ENCODE measurements around the gene VRTN. TPM values are rescaled to one million over a fixed set of nuclear protein-coding genes. Genes with fewer than 3 reads are reported as not detected.
"Not testable (repeated sequence)": the region's sequence is repeated elsewhere in the genome, so short reads cannot be mapped to it uniquely, and the experiment has no call there.

Gene VRTN, protein sequence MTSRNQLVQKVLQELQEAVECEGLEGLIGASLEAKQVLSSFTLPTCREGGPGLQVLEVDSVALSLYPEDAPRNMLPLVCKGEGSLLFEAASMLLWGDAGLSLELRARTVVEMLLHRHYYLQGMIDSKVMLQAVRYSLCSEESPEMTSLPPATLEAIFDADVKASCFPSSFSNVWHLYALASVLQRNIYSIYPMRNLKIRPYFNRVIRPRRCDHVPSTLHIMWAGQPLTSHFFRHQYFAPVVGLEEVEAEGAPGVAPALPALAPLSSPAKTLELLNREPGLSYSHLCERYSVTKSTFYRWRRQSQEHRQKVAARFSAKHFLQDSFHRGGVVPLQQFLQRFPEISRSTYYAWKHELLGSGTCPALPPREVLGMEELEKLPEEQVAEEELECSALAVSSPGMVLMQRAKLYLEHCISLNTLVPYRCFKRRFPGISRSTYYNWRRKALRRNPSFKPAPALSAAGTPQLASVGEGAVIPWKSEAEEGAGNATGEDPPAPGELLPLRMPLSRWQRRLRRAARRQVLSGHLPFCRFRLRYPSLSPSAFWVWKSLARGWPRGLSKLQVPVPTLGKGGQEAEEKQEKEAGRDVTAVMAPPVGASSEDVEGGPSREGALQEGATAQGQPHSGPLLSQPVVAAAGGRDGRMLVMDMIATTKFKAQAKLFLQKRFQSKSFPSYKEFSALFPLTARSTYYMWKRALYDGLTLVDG
- not detected in 2 replicates for total RNA-seq (2014; rRNA removed; shearing (Covaris generic))

DNA sequence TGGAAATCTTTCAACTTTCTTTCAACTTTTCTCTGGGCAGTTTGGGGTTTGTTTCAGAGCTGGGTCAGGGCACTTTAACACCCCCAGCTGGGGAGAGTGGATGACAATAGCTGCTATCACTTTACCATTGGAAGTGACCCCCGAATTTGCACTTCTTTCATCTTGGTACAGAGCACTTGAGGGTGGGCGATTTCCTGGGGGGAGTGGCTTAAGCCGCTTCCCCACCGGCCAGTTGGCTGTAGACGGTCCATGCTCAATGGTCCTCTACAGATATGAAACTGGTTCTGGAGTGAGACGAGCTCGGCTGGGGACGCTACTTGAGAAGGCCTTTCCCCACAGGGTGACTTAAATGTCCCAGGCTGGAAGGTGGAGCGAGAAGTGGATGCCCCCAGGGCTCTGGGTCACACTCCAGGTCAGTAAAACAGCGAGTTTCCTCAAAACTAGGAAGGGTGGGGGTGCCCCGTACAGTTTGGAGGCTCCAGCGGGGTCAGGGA, at the start of gene VRTN:
Gene VRTN (plus strand): TSS at position 231 of the 494 bp plus-strand sequence. CDS start 8,313 bp downstream, outside the sequence.
- DNase-seq (ENCODE audit: low spot score), result no peak

DNA sequence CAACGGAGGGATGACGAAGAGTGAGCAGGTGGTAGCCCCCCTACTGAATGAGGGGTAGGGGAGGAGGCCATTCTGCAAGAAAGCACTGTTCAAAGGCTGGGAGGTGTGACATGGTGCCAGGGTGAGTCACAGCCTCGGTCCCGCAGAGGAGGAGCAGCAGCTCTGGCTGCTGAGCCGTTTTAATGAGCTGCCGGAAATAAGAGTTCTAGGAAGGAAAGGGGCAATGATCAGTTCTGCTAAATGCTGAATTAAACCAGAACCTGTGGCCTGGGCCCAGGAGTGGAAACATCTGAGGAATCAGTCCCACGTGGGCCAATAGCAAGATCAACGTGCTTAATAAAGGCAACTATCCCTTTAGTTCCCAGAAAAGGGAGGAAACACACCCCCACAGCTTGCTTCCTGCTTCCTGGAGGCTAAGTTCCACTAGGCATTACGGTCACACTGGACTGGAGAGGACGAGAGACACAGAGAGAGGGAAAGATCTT, 49.2 kb upstream of the VRTN start:
- no peak for DNase-seq (ENCODE audit: low spot score)

DNA sequence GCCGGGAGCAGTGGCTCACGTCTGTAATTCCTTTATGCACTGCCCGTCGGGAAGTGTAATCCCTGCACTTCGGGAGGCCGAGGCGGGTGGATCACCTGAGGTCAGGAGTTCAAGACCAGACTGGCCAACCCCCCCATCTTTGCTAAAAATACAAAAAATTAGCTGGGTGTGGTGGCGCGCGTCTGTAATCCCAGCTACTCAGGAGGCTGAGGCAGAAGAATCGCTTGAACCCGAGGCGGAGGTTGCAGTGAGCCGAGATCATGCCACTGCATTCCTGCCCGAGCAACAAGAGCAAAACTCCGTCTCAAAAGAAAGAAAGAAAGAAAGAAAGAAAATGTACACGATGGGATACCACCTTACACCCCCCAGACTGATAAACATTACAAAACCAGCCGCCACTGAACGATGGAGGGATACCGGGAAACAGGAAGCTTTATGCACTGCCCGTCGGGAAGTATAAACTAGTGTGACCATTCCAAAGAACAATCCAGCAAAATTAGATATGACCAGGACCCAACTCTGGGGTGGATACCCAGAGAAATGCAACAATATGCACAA, 46.6 kb upstream of the VRTN start:
- no peak for DNase-seq (ENCODE audit: low spot score)

DNA sequence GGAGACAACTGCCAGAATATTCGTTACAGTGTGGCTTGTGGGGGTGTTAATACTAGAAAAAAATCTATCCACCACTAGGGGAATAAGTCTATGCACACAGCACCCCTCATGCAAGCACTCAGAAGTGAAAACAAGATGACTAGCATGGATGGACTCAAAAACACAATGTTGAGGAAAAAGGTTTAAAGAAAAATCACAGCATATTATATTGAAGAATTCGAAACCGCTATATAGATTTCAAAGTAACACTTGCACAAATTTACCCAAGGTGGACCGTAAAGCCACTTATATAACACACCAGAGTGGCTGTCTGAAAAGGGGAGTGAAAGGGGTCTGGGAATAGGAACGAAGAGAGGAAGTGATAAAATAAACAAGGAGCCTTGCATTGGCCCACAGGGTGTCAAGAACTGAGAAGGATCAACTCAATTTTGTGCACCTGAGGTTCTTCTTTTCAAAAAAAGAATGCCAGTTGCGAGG, 46.1 kb upstream of the VRTN start:
- DNase-seq (ENCODE audit: low spot score), result peak; percentile 4

DNA sequence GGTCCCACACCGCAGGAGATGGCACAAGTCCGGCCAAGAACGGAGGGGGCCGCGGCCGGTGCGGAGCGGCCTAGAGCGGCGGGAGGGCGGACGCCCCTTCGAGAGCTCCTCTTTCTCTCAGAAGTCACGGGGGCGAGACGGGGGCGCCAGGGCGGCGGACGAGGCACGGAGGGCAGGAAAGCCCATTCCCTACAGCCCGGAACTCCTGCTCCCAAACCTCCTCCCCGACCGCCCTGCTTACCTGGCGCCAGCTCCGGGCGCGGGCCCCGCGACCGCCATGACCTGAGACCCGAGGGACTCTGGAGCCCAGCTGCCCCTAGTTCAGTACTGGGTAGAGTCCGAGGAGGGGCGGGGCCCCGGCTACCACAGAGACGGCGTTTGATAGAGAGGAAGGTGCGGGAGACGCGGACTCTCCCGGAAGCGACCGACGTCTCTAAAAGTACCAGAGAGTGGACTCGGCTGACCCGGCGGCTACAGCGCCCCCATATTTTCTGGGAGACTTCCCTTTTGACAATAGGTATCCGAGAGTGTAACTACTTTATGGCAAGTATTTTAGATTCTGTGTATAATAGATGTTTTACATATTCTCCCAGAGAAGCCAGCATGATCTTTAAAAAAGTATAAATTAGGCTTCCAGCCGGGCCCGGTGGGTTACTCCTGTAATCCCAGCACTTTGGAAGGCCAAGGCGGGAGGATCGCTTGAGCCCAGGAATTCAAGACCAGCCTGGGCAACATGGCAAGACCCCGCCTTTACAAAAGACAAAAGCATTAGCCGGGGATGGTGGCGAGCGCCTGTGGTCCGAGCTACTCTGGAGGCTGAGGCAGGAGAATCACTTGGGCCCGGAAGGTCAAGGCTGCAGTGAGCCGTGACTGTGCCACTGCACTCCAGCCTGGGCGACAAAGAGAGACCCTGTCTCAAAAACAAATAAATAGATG, 45.4 kb upstream of the VRTN start, which contains the start of gene ABCD4:
Gene ABCD4 (minus strand): TSS at position 301 of the 936 bp plus-strand sequence. CDS start 22 bp downstream, at position 279.
- DNase-seq (ENCODE audit: low spot score), result peak; percentile 88

DNA sequence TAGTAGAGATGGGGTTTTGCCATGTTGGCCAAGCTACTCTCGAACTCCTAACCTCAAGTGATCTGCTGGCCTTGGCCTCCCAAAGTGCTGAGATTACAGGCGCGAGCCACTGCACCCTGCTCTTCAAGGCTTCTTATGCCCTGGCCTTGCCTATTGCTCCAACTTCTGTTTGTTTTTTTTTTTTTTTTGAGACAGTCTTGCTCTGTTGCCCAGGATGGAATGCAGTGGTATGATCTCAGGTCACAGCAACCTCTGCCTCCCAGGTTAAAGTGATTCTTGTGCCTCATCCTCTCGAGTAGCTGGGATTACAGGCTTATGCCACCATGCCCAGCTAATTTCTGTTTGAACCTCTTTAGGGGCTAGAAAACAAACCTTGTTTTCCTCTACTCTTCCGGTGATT, 39.6 kb upstream of the VRTN start:
- DNase-seq (ENCODE audit: low spot score), result no peak

DNA sequence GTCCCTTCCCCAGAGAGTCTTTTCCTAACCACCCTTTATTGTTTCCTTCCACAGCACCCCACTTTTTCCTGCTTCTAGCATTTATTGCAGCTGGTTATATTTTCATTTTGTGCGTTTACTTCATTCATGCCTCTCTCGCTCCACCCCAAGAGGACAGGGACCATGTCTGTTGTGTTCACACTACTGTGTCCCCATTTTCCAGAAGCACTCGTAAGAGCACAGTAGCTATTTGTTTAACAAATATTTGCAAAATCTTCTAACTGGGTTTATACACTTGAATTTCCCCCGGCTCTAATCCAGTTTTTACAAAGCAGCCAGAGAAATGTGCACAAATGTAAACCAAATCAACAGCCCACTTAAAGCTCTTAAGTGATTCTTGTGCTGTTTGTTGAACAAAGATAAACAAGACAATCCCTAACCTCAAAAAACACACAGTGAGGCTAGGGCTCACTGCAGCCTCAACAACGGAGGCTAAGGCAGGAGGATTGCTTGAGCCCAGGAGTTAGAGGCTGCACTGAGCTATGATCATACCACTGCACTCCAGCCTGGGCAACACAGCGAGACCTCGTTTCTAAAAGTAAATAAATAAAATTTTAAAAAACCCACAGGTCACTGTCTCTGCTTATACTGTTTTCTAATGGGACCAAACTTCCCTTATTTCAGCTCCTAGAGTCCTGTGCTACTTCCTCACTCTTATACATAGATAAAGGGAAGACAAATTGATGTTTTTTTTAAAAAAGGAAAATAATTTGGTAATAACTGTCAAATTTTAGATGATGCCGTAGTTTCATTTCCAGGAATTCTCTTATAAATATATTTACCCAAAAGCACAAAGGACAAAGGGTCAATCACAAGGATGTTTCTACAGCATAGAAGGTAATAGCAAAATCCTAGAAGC, 38.9 kb upstream of the VRTN start:
- no peak for DNase-seq (ENCODE audit: low spot score)

DNA sequence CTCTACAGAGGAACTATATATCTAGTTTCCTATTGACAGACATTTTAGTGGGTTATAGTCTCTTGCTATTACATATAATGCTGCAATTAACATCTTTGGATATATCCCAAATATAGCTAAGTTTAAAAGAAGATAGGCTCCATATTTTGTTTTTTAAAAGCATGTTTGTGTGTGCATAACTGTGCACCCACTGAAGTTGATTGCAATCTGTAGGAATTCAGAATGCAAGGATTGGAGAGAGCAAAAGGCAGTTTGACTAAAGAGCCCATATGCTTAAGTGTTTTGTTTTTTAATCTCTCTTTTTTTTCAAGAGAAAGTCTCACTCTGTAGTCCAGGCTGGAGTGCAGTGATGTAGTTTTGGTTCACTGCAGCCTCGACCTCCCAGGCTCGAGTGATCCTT, 36.1 kb upstream of the VRTN start:
- DNase-seq (ENCODE audit: low spot score), result no peak

DNA sequence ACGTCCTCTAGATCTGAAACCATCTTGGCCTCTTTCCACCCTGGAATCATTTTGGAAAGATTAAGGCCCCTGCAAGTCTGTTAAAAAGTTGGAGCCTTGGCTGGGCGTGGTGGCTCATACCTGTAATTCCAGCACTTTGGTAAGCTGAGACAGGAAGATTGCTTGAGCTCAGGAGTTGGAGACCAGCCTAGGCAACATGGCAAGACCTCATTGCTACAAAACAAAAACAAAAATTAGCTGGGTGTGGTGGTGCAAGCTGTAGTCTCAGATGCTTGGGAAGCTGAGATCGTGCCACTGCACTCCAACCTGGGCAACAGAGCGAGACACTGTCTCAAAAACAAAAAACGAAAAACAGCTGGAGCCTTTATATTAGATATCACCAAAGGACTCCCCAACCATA, 34.7 kb upstream of the VRTN start:
- no peak for DNase-seq (ENCODE audit: low spot score)

DNA sequence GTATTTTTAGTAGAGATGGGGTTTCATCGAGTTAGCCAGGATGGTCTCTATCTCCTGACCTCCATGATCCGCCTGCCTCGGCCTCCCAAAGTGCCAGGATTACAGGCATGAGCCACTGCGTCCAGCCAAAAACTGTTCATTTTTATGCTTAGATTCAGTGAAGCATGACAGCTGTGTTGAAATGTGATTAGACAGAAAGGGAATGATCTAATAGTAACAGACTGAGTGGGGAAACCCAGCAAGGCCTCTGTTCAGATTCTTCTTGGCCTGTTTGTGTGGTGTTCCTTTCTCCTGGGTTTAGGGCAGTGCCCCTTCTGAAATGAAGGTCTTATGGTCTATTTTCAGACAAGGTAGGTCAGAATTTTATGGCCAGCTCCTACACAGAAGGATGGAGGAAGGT, 33.7 kb upstream of the VRTN start:
- no peak for DNase-seq (ENCODE audit: low spot score)

DNA sequence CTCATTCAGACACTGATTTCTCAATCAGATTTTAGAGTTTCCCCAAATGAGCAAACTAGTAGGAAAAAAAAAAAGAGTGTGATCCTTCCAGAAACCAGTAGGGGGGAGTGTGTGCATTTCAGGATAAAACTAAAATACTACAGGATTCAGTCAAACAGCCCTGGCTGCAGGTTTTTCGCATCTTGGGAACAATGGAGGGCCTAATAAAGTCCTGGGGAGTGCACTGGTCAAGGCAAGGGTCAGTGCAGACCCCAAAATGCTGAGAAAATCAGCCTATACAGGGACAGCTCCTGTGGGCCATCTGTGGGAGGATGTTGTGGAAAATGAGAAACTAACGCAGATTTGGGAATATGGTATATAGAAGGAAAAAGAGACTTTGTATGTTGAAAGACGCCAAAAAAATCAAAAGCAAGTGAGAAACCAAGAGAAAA, 23.3 kb upstream of the VRTN start:
- peak; percentile 8 for DNase-seq (ENCODE audit: low spot score)

DNA sequence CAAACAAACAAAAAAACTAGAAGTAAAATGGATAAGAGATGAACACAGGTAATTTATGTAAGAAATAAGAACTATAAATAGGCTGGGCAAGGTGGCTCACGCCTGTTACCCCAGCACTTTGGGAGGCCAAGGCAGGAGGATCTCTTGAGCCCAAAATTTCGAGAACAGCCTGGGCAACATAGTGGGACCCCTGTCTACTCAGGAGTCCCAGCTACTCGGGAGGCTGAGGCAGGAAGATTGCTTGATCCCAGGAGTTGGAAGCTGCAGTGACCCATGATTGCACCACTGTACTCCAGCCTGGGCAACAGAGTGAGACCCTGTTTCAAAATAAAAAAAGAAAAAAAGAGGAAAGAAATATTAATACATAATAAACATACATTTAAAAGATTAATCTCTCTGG, 22.8 kb upstream of the VRTN start:
- DNase-seq (ENCODE audit: low spot score), result no peak

DNA sequence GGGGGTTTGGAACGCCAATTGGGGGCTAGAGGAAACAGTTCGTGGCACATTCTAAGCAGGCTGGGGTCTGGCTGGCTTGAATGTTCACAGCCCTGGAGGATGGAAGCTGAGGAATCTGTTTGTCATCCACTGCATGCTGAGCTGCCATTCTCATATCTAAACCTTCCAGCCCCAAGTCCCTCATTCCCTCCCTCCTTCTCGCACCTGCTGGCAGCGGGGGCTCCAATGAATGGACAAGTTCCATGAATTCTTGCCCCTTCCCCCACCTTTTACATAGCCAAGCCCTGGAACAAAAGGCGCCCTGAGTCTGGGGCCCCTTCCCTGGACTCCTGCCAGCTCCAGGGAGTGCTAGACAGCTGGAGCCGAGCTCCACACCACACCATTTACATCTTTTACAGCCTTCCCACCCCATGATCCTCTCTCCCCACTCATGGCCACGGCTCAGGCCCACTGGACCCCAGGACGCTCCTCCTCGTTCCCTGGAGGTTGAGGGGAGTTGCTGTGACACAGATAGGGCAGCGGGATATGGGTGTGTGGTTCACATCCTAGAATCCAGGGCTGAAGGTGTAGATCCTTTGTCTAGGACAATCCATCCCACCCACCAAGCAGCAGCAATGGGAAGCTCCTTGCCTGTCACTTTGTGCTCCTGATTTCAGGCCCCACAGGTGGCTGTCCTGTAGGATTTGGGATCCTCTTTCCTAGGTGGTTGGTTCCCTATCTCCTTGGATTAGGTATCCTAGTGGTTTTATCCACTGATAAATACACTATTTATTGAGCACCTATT, 21.7 kb upstream of the VRTN start:
- no peak for DNase-seq (ENCODE audit: low spot score)

DNA sequence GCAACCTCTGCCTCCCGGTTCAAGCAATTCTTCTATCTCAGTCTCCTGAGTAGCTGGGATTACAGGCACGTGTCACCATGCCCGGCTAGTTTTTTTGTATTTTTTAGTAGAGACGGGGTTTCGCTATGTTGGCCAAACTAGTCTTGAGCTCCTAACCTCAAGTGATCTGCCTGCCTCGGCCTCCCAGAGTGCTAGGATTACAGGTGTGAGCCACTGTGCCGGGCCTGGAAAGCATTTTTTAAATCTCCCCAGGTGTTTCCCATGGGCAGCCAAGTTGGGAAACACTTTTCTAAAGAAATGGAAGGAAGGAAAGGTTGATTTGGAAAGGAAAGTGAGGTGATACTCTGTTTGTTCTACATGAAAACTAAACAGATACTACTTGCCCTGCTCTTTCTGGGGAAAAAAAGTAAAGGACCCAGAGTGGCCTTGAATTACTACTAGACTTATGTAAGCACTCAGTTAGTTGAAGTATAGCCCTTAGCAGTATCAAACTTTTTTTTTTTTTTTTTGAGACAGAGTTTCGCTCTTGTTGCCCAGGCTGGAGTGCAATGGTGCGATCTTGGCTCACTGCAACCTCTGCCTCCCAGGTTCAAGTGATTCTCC, 18.2 kb upstream of the VRTN start:
- DNase-seq (ENCODE audit: low spot score), result not testable (repeated sequence)

DNA sequence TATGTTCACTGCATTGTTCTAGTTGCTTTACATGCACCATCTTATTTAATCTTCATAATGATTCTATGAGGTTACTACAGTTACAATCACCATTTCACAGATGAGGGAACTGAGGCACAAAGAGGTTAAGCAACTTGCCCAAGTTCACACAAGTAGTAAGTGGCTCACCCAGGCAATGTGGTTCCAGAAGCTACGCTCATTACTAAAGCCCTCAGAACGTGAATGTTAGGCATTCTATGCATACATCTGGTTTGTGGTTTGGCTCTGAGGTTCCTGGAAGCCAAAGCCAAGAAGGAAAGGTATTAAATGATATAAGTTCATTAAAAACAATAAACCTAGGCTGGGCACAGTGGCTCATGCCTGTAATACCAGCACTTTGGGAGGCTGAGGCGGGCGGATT, 14.4 kb upstream of the VRTN start:
- DNase-seq (ENCODE audit: low spot score), result peak; percentile 32

DNA sequence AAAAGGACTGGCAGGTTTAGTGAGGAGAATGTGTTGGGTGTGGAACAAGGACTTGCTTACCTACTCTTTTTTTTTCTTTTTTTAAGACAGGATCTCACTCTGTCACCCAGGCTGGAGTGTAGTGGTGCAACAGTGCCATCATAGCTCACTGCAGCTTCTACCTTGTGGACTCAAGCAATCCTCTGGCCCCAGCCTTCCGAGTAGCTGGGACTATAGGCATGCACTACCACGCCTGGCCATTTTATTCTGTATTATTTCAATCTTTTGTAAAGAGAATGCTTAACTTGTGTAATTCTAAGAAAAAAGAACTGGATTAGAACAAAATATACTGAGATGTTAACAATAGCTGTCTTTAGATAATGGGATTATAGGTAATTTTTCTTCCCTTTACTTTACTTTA, 1.9 kb upstream of the VRTN start:
- no peak for DNase-seq (ENCODE audit: low spot score)

DNA sequence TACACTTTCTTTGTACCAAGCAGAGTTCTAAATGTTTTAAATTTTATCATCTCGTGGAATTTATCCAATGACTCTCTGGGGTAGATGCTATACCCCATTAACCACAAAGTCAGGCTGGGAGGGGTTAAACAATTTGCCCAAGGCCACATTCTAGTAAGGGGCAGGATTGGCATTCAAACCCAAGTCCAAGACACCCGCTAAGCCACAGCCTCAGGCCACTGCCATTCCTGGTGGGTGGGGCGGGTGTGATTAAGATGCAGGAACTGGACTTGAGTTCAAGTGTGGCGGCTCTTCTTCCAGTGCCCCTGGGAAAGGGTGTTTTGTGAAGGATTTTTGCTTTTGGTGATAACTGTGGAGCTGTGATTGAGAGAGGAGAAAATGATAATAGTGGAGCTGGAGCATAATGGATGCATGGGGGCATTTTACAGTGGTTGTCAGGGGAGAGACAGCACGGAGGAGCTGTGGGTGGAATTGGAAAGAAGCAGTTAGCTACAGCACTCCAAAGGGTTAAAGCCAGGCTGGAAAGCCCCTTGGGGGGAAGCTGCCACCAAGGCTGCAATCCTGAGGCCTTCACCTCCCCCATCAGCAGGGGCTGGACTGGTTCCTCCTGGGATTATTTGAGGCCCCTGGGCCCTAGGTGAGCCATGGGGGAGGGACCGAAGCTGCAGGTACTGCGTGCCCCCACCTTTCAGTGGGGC, 1.0 kb upstream of the VRTN start:
- DNase-seq (ENCODE audit: low spot score), result no peak

DNA sequence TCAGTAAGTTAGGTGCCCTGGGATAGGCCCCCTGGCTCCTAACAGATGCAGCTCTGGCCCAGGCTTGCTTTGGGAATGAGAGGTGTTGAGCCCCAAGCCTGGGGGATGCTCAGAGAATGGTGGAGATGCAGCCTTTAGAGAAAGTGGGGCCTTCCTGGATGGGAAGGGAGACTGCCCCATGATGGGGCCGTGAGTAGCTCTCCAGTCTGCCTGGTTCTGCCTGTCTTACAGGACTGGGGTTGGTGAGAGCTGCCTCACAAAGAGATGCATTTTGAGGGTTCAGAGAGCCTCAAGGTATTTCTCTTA, 523 bp upstream of the VRTN start:
- no peak for DNase-seq (ENCODE audit: low spot score)
